GM18951 (cell line): ENCODE measurements around the gene FOXN3.

Experiments
- POLR2A ChIP-seq: IDR thresholded peaks from 4 replicates; pipeline ENCODE4 v1.6.1; 2011; ENCODE audit warnings: mild to moderate bottlenecking; ENCODE audit not compliant: insufficient read length, insufficient read depth; ENCODE audit errors: extremely low read depth
- in situ Hi-C: fragments of 300-500 bp; cut with MboI; formaldehyde crosslinking; loops from one replicate; pipeline ENCODE4 v1.12.0; 2022; ENCODE audit warnings: low sequenced_read_pairs, mixed read lengths, inconsistent platforms; ENCODE audit not compliant: unreplicated experiment

The FOXN3 gene

DNA sequence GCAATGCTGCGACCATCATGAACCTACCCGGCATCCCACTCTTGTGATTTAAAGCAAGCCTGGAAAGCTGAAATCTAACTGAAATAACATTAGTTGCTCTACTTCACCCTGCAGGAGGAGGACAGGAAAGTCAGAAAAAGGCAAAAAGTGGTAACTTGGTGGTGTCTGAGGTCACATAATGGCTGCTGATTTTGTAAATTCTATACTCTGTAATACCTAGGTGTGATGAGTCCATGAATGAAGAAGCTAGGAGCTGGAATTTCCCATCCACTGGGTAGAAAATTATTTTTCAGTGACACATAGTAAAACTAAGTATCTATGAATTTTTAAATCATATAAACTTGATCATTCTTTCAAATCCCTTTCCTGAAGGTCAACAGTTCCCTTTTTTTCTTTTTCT lies 183.8 kb downstream of the FOXN3 start:
- TF ChIP-seq POLR2A, result no peak
- in situ Hi-C loops, result no loop called here

- in situ Hi-C loops, result no loop called here
- TF ChIP-seq POLR2A, result no peak
Observed at GRCh38 chr14:89232265-89233070, 184.6 kb downstream of the FOXN3 start.

DNA sequence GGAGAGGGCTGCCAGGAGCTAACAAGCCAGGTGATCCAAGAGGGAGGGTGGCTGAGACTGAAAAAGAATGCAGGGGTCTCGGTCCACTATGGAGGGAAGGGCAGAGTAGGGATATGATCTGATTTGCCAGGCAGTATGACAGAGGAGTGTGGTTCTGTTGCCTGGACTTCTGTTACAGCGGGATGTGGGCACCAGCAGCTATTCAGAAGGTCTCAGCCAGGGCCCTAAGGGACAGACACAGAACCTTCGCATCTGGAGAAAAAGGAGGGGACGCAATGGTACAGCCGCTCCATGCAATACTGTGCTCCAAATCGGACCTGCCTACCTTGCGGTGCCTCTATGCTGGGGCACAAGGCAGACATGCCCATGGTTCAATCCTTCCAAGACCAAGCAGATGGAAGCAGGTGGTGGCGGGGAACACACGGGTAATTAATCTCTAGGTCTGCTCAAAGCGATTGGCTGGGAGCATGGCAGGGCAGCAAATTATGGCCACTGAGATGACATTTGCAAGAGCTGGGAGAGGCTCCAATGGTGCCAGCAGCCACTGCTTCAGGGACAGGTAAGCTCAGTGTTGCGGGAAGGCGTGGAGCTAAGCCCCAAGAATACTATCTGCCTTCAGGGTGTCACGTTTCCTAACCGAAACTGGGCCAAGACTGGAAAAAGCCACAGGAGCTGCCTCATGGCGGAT lies 185.5 kb downstream of the FOXN3 start:
- no peak for TF ChIP-seq POLR2A
- in situ Hi-C loops, result no loop called here

DNA sequence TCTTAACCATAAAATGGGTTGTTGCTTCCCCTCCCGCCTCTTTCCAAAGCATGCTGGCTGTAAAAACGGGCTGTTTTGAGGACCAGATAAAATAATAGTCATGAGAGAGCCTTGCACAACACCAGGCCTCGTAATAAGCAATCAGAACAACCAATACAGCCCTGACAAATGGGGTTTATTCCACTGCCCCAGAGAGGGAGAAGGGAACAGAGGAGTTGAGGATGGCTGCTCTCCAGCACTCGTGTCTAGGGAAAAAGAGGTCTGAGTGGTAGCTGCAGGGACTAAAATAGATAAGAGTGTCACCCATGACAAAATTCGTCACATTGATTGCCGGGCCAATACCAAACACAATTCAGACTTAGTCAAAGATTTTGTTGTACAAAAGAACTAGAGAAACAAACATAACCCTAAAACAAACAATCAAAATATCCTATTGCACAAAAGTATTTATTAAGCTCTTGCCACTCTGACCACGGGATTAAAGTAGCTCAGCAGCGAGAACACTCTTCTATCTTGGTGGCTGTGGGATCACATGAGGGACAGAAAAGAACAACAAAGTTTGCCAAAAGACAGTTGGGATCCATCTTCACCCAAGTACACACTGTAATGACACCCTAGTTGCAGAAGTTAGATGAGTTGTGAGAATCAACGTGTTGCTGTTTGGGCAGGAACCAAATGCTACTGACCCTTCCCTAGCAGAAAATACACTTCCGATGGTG lies 188.0 kb downstream of the FOXN3 start:
- in situ Hi-C loops, result no loop called here
- no peak for TF ChIP-seq POLR2A

- in situ Hi-C loops, result no loop called here
Observed at GRCh38 chr14:89227496-89227836, 189.6 kb downstream of the FOXN3 start.

DNA sequence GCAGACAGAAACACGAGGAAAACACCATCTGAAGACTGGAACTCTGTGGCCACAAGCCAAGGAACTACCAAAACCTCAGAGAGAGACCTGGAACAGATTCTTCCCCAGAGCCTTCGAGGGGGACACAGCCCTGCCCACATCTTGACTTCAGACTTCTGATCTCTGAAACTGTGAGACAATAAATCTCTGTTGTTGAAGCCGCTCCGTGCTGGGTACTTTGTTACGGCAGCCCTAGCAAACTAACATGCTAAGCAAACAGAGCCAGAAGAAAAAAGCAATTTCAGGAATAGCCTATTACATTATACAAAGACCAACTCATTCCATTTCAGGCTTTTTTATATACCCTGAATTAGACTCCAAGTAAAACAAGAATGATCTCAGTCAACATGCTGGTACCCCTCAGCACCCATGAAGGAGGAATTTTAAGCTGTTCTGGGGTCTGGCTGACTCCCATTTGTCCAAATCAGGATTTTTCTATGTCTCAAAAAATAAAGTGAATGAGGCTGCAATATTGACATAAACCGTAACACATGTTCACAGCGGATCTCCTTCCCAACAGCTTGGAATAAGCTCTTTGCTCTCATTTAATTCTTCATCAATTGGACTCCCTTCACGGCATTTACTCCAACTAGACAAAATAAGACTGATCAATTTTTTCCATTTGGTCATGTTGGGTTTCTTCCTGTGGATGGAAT lies 190.1 kb downstream of the FOXN3 start:
- in situ Hi-C loops, result no loop called here
- TF ChIP-seq POLR2A, result no peak

More at GRCh38 chr14:89227496-89227836, 189.6 kb downstream of the FOXN3 start:
- TF ChIP-seq POLR2A, result no peak

DNA sequence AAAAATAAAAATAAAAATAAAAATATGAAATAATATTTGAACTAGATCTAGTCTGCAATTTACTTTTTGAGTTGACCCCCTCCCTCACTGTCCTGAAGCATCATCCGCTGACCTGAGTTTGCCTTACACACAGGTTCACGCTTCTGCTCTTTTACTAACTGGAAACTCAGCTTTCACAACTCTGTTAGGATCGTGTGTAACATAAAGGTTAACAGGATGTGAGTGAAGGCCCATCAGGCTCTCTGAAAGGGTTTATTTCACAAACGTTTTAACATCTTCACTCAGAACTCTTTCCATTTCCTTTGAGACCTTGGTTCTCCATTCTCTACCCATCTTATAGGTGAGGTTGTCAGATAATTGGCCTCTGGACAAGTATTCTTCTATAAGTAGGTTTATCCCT lies 191.4 kb downstream of the FOXN3 start:
- no peak for TF ChIP-seq POLR2A
- in situ Hi-C loops, result no loop called here

GRCh38 chr14:89221109-89221810 lies 195.8 kb downstream of the FOXN3 start:
- in situ Hi-C loops, result no loop called here
- no peak for TF ChIP-seq POLR2A

GRCh38 chr14:89219051-89219450 lies 198.0 kb downstream of the FOXN3 start:
- no peak for TF ChIP-seq POLR2A
- in situ Hi-C loops, result no loop called here

GRCh38 chr14:89217891-89218290 lies 199.1 kb downstream of the FOXN3 start:
- in situ Hi-C loops, result no loop called here
- no peak for TF ChIP-seq POLR2A

- in situ Hi-C loops, result no loop called here
- no peak for TF ChIP-seq POLR2A
Observed at GRCh38 chr14:89215531-89215930, 201.5 kb downstream of the FOXN3 start.

- in situ Hi-C loops, result no loop called here
- no peak for TF ChIP-seq POLR2A
Observed at GRCh38 chr14:89215114-89215513, 201.9 kb downstream of the FOXN3 start.
